HG03354 (cell line): ENCODE data around the gene LPP.
"Not testable (repeated sequence)": the region's sequence is repeated elsewhere in the genome, so short reads cannot be mapped to it uniquely, and the experiment has no call there.

Source experiments
- ATAC-seq: cut with Tn5 transposase; IDR thresholded peaks from one replicate; pipeline ENCODE4 v1.9.1; 2021; ENCODE audit warnings: mild to moderate bottlenecking; ENCODE audit not compliant: unreplicated experiment, poor library complexity, severe bottlenecking

LPP gene

GRCh38 chr3:188440340-188440972, 286.5 kb downstream of the LPP start:
- no peak for ATAC-seq

DNA sequence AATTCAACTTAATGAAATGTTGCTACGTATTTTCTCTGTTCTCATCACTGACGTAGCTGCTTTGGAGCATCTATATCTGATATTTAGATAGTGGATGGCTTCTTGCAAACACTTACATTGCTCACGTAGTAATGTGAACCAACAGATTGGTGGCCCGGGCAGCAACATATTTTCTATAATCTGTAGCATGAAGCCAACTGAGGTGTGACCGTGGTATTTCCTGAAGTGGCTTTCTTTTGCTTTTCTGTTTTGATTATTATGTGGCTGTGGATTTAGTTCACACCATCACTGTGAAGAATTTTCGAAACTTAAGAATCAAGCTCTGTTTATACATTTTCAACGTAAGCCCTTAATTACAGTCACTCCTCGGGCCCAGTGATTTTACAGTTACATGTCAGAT, 288.5 kb downstream of the LPP start:
- no peak for ATAC-seq

DNA sequence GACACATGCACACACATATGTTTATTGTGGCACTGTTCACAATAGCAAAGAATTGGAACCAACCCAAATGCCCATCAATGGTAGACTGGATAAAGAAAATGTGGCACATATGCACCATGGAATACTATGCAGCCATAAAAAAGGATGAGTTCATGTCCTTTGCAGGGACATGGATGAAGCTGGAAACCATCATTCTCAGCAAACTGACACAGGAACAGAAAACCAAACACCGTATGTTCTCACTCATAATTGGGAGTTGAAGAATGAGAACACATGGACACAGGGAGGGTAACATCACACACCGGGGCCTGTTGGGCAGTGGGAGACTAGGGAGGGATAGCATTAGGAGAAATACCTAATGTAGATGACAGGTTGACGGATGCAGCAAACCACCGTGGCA, 291.2 kb downstream of the LPP start:
- not testable (repeated sequence) for ATAC-seq

- ATAC-seq: peak; percentile 84
Measured at GRCh38 chr3:188446014-188446413, 292.1 kb downstream of the LPP start.

- peak; percentile 57 for ATAC-seq
Measured at GRCh38 chr3:188446766-188447165, 292.8 kb downstream of the LPP start.

DNA sequence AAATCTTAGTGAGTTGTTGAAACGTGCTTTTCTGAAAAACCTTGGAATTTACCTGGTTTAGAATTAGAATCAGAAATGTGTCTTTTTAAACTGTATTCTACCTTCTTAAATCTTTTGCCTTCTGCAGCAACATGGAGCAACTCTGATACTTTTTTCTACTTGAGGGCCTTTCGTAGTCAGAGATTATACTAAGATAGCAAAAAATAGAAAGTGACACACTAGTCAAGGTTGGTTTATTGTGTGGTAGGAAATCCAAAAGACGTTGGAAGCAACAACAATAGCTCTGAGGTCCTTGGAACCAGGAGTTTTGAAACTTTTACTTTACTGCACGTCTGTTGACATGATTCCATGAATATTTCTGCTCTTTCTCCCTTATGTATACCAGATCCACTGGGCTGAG, 294.9 kb downstream of the LPP start:
- no peak for ATAC-seq

DNA sequence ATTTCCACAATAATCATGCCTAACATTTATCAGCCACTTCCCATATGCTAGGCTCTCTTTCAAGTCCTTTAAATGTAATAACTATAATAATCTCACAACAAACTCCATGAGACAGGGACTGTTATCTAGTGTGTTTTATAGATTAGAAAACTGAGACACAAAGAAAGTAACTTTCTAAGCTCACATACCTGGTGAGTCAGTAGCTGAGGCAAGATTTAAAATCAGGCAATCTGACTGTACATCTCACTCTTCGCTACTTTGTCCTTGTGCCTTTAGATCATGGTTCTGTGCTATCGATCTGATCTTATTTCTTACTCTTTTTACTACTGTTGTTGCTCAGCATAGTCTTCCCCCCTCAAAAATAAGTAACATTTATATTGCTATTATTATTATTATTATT, 295.5 kb downstream of the LPP start:
- ATAC-seq: no peak

- ATAC-seq: no peak
Measured at GRCh38 chr3:188452158-188452772, 298.3 kb downstream of the LPP start.

GRCh38 chr3:188453431-188454384, 299.8 kb downstream of the LPP start:
- no peak for ATAC-seq

DNA sequence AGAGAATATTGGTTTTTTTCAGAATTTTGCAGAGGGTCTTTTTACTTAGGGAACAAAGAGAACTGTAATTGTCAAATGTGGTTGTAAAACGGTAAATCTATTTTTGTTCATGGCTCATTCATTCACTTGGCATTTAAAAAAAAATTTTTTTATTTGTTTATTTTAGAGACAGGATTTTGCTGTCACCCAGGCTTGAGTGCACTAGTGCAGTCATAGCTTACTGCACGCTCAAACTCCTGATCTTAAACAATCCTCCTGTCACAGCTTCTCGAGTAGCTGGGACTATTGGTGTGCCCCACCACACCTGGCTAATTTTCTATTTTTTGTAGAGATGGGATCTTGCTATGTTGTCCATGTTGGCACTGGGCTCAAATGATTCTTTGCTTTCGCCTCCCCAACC, 301.8 kb downstream of the LPP start:
- no peak for ATAC-seq

GRCh38 chr3:188458756-188459155, 304.8 kb downstream of the LPP start:
- no peak for ATAC-seq

GRCh38 chr3:188465311-188465710, 311.4 kb downstream of the LPP start:
- no peak for ATAC-seq

DNA sequence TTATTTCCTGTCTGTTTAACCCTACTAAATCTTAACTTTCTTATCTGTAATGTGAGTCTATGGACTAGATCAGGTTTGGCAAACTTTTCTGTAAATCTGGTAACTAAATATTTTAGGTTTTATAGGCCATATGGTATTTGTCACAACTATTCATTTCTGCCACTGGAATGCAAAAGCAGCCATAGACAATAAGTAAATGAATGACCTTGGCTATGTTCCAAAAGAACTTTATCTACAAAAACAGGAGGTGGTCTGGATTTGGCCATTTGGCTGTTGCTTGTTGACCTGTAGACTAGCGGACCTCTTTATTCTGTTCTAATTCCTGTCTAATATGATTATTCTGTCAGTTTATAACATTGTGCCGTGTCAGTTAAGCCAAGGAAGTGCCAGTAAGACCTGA, 314.2 kb downstream of the LPP start:
- ATAC-seq: no peak

- ATAC-seq: no peak
Measured at GRCh38 chr3:188468662-188469061, 314.7 kb downstream of the LPP start.

GRCh38 chr3:188469228-188469885, 315.4 kb downstream of the LPP start:
- no peak for ATAC-seq

GRCh38 chr3:188470508-188471130, 316.7 kb downstream of the LPP start:
- no peak for ATAC-seq

- no peak for ATAC-seq
Measured at GRCh38 chr3:188471723-188472122, 317.8 kb downstream of the LPP start.

GRCh38 chr3:188472336-188472735, 318.4 kb downstream of the LPP start:
- ATAC-seq: no peak

- no peak for ATAC-seq
Measured at GRCh38 chr3:188473045-188473444, 319.1 kb downstream of the LPP start.
